WI38 (cell line): Measurements from ENCODE around the gene UFSP1.
"Not testable (repeated sequence)": the region's sequence is repeated elsewhere in the genome, so short reads cannot be mapped to it uniquely, and the experiment has no call there.

Experiments used
- H3K4me3 ChIP-seq: 2 replicates; pipeline ENCODE4 v1.5.1; 2011; ENCODE audit warnings: low read depth, mild to moderate bottlenecking, control low read depth, low read length
- TF ChIP-seq, protein P1 (sequence below): IDR thresholded peaks from 2 replicates; pipeline ENCODE4 v1.5.1; 2012; ENCODE audit warnings: low read depth, mild to moderate bottlenecking, control low read depth, low read length

UFSP1 gene

DNA sequence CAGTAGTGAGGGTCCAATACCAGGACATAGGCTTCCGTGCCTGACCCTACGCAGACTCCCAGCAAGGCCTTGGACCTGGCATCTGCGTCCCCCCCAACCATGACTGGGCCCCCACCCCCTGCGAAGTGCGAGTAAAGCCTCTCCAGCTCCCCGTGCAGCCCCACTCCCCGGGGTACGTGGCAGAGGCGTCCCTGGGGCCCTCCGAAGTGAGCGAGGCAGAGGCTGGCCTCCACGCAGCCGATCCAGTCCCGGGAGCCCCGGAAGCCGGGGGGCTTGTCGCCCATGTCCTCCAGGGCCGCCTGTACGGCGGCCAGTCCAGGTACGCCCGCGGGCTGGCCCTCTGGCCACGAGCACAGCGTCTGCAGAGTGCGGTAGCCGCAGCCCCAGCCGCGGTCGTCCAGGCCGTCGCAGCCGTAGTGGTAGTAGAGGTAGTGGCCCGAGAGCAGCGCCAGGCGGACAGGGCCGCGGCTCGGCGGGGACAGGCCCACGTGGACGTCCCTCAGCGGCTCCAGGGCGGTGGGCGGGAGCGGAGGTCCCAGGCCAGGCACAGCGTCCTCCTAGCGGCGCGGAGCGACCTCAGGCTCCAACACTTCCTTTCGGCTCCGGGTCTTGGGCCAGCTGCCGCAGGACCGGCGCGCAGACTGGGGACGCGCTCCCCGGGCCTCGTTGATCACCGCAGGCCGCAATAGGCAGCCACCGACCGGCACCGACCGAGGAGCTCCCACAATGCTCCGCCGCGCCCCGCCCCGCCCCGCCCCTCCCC, at the start of gene UFSP1:
Gene UFSP1, minus strand, starts transcription at position 728 of the 763 bp plus-strand sequence. Its CDS starts 444 bp downstream, at position 284.
- peak within 1 kb of the TSS; percentile 67 for H3K4me3 ChIP-seq
- TF ChIP-seq, protein P1, sequence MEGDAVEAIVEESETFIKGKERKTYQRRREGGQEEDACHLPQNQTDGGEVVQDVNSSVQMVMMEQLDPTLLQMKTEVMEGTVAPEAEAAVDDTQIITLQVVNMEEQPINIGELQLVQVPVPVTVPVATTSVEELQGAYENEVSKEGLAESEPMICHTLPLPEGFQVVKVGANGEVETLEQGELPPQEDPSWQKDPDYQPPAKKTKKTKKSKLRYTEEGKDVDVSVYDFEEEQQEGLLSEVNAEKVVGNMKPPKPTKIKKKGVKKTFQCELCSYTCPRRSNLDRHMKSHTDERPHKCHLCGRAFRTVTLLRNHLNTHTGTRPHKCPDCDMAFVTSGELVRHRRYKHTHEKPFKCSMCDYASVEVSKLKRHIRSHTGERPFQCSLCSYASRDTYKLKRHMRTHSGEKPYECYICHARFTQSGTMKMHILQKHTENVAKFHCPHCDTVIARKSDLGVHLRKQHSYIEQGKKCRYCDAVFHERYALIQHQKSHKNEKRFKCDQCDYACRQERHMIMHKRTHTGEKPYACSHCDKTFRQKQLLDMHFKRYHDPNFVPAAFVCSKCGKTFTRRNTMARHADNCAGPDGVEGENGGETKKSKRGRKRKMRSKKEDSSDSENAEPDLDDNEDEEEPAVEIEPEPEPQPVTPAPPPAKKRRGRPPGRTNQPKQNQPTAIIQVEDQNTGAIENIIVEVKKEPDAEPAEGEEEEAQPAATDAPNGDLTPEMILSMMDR, result no peak

DNA sequence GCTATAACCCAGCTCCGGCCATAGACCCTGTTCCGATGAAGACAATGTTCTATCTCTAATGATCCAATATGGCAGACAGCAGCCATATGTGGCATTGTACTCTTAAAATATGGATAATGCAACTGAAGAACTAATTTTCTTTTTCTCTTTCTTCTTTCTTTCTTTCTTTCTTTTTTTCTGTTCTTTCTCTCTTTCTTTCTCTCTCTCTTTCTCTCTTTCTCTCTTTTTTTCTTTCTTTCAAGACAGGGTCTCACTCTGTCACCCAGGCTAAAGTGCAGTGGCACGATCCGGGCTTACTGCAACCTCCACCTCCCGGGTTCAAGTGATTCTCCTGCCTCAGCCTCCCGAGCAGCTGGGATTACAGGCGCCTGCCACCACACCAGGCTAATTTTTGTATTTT, 46.7 kb upstream of the UFSP1 start:
- H3K4me3 ChIP-seq, result not testable (repeated sequence)

DNA sequence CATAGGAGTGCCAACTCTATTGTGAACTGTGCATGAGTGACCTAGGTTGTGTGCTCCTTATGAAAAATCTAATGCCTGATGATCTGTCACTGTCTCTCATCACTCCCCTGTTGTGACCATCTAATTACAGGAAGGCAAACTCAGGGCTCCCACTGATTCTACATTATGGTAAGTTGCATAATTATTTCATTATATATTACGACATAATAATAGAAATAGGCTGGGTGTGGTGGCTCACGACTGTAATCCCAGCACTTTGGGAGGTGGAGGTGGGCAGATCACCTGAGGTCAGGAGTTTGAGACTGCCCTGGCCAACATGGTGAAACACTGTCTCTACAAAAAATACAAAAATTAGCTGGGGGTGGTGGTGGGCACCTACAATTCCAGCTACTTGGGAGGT, 45.9 kb upstream of the UFSP1 start:
- H3K4me3 ChIP-seq, result not testable (repeated sequence)

DNA sequence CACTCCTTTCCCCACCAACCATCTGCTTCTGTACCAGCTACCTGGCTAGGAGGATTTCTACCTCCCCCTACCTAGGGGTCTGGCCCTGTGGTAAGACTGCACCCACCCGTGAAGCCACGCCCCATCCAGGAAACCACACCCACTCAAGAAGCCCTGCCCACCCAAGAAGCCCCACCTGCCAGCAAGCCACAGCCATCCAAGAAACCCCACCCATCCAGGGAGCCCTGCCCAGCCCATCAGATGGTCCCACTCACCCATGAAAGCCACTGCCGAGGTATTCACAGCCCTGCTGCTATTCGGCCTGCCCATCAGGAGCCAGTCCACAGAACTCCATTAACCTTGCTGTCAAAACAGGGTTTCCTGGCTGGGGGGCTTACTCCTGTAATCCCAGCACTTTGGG, 44.2 kb upstream of the UFSP1 start:
- no peak overlapping the region for H3K4me3 ChIP-seq
- TF ChIP-seq, protein P1, result no peak

DNA sequence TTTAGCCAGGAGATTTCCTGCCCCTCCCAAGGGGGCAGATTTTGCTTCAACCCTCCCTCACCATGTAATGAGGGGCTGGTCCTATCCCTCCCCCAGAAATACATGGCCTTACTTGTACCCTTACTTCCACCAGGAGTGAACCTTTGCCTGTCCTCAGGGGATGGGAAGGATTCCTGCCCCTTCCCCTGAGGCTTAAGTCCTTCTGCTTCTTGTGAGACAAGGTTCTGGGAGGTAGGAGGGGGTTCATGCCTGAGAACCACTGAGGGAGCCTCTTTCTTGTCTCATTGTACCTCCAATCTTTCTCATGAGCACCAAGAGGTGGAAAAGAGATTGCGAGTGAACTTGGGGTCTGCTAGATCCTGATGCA, 40.3 kb upstream of the UFSP1 start:
- no peak overlapping the region for H3K4me3 ChIP-seq
- TF ChIP-seq, protein P1, result no peak

DNA sequence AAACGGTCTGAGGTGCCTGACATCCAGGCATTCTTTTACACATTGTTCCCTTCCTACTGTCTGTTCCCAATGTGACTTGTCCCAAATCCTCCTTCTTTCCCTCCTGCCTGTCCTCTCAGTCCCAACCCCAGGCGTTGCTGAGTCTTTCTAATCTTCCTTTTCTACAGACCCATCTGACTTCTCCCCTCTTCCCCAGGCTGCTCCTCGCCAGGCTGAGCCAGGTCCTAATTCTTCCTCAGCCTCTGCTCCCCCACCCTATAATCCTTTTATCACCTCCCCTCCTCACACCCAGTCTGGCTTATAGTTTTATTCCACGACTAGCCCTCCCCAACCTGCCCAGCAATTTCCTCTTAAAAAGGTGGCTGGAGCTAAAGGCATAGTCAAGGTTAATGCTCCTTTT, 34.1 kb upstream of the UFSP1 start:
- not testable (repeated sequence) for H3K4me3 ChIP-seq

DNA sequence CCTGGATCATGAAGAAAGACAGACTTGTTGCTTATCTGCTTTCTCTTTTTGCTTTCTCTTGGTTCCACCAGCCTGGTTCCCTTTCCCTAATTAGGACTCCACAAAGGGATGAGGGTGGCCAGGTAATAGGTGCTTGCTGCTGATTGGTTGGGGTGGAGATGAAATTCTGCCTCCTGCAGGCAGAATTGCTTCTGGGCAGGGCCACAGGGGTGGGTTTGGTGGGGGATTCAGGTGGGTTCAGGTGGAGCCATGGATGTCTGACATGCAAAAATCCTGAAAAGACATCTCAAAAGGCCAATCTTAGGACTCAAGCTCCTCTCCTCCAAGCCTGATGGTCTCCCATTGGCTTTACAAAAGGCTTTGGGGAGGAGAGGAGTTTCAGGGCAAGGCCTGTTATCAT, 31.5 kb upstream of the UFSP1 start:
- TF ChIP-seq, protein P1, result no peak
- H3K4me3 ChIP-seq, result no peak overlapping the region

DNA sequence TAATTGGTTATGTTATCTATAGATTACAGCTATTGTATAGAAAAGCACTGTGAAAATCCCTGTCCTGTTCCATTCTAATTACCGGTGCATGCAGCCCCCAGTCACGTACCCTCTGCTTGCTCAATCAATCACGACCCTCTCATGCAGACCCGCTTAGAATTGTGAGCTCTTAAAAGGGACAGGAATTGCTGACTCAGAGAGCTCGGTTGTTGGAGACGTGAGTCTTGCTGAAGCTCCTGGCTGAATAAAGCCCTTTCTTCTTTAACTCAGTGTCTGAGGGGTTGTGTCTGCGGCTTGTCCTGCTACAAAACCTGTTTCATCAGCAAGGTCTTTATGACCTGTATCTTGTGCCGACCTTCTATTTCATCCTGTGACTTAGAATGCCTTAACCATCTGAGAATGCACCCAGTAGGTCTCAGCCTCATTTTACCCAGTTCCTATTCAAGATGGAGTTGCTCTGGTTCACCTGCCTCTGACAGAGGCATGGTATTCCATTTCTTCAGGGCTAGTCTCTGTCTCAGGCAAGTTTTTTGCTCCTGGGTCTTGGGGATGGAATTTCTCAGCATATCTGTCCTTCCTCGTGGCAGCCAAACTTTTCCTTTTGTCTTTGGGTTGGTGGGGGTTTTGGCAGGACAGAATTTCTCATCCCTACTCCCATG, 30.4 kb upstream of the UFSP1 start:
- H3K4me3 ChIP-seq, result not testable (repeated sequence)

DNA sequence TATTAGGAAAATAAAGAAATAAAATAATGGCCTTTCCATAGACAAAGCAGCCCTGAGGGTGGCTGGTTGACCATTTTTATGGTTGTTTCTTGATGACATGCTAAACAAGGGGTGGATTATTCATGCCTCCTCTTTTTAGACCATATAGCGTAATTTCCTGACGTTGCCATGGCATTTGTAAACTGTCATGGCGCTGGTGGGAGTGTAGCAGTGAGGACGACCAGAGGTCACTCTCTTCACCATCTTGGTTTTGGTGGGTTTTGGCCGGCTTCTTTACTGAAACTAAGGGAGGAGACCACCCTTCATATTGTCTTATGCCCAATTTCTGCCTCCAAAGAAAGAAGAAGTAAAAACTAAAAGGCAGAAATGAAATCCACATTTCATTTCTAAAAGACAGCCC, 29.8 kb upstream of the UFSP1 start:
- H3K4me3 ChIP-seq, result not testable (repeated sequence)

DNA sequence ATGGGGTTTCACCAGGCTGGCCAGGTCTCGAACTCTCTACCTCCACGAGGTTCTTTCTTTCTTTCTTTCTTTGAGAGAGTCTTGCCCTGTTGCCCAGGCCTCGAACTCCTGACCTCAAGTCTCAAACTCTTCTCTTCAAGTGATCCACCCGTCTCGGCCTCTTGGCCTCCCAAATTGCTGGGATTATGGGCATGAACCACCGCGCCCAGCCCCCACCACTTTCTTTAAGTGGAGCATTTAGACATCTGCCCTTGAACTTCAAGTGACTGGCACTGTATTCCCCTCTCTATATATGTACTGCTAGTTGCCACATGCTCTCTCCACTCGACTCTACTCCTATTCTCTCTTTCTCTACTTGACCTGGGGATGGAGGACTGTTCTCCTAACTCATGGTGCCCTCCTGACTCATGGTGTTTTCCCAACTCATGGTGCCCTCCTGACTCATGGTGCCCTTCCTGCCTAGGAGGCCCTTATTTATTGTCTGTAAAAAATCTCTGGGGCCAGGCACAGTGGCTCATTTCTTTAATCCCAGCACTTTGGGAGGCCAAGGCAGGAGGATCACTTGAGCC, 25.4 kb upstream of the UFSP1 start:
- H3K4me3 ChIP-seq, result no peak overlapping the region
- TF ChIP-seq, protein P1, result no peak
